Psoas muscle (tissue), 8 donors: Measurements from ENCODE around the gene SLC16A4. TPM values are rescaled to one million over a fixed set of nuclear protein-coding genes. Genes with fewer than 3 reads are reported as not detected.

Source experiments
- ATAC-seq, 4 donors: fragments of 200-7000 bp; cut with Tn5 transposase; one replicate each; pipeline ENCODE4 v1.9.1; 2020; ENCODE audit warnings: moderate library complexity in 3 of 4, mild to moderate bottlenecking in 2 of 4
- DNase-seq, 2 donors: peaks; one replicate each; pipeline ENCODE4 v3.0.0-alpha.2; 2020
- H3K27ac ChIP-seq: fragments of 200-600 bp; one replicate; pipeline ENCODE4 v1.8.0; 2022
- H3K27me3 ChIP-seq, 3 donors: fragments of 200-600 bp in 1 of 3; one replicate each; pipeline versions ENCODE4 v1.6.1 to v1.8.0; 2013 to 2022; ENCODE audit warnings: low read length in 2 of 3, mild to moderate bottlenecking in 2 of 3, moderate library complexity in 1 of 3; ENCODE audit not compliant: insufficient read depth in 3 of 3
- H3K36me3 ChIP-seq, 2 donors: fragments of 200-600 bp in 1 of 2; one replicate each; pipeline versions ENCODE4 v1.6.1 to v1.8.0; 2013 to 2022; ENCODE audit warnings: low read depth in 1 of 2, mild to moderate bottlenecking in 1 of 2, moderate library complexity in 1 of 2; ENCODE audit not compliant: insufficient read depth in 1 of 2
- H3K4me1 ChIP-seq: fragments of 200-600 bp; one replicate; pipeline ENCODE4 v1.8.0; 2022
- H3K4me3 ChIP-seq: fragments of 200-600 bp; one replicate; pipeline ENCODE4 v1.8.0; 2022; ENCODE audit warnings: mild to moderate bottlenecking
- H3K9me3 ChIP-seq: fragments of 200-600 bp; one replicate; pipeline ENCODE4 v1.8.0; 2022
- CTCF ChIP-seq: fragments of 200-600 bp; IDR thresholded peaks from one replicate; pipeline ENCODE4 v1.8.0; 2022; ENCODE audit warnings: antibody characterized with exemption
- WGBS, 3 donors: extraction: QIAGEN DNeasy Blood & Tissue Kit; methylation state at CpG; one replicate each; pipeline versions ENCODE4 v1.1.6 to v1.1.7; 2013; 5-methylcytosine and 5-hydroxymethylcytosine counted together
- intact Hi-C, 2 donors: fragments of 100-400 bp; cut with DNase I; formaldehyde crosslinking; loops; one replicate each; pipeline versions ENCODE4 v1.11.0 to v1.14.2; 2022
- polyA plus RNA-seq, 3 donors: library from polyadenylated mRNA; stranded (reverse); fragments of 200-250 nt; gene quantifications; one replicate each; pipeline ENCODE4 v1.2.3, GENCODE V29; 2013
- total RNA-seq, 4 donors: library from RNA; stranded (reverse); fragmentation: NEBNext Ultra II Directional in 2 of 4; extraction: Animal tissue kit (Norgen Biotek cat#: 25700) in 2 of 4; gene quantifications; one replicate each; pipeline versions ENCODE4 v1.2.1 to v1.2.4, GENCODE V29; 2021 to 2023
- donor health status: healthy with polysubstance abuse.
- donor health status: DM: no; HTN: no; CAD: no; lungs with moderate emphysema.
- donor health status: Bipolar disorder and iron deficiency.
- donor health status: healthy.
- donor health status: DM: yes; HTN: yes; CAD: no.
- donor health status: DM: no; HTN: no; CAD: no.
- donor health status: DM: no; HTN: no; CAD: no.
- donor health status: DM: yes; HTN: yes; CAD: no.

The SLC16A4 gene
- total and polyA plus RNA-seq, 7 donors: 0.79 to 4.3 (median 1.0) TPM

- intact Hi-C loops: no loop called here
- WGBS, 3 donors: 14 to 29% (median 18%) methylated on average over 1 of the region's 1 CpG
- ATAC-seq: peak; percentile 90 to 97 (median 96)
- no peaks in the 10 kb centered on the region for H3K9me3 ChIP-seq
- no peak overlapping the region for H3K4me3 ChIP-seq
- peaks cover 27% of the 10 kb centered on the region for H3K4me1 ChIP-seq
- H3K27me3 ChIP-seq: no peaks in the 10 kb centered on the region
- H3K36me3 ChIP-seq: peaks cover 5 to 50% of the 10 kb centered on the region in 2 donors
- DNase-seq: no peak
- no peak for TF ChIP-seq CTCF
- peak overlapping the region; percentile 28 for H3K27ac ChIP-seq
Measured at GRCh38 chr1:110370827-110371226, 20.0 kb downstream of the SLC16A4 start.

GRCh38 chr1:110364221-110364620, 26.6 kb downstream of the SLC16A4 start:
- 91 to 98% (median 96%) methylated on average over 3 of the region's 3 CpGs for WGBS, 3 donors
- peaks cover 2 to 43% of the 10 kb centered on the region in 2 donors for H3K36me3 ChIP-seq
- H3K9me3 ChIP-seq: no peaks in the 10 kb centered on the region
- ATAC-seq (no peak), DNase-seq (no peak)
- no peak for TF ChIP-seq CTCF
- peaks cover 8% of the 10 kb centered on the region for H3K4me1 ChIP-seq
- intact Hi-C loops: no loop called here
- no peak overlapping the region for H3K4me3 ChIP-seq
- H3K27ac ChIP-seq: no peak overlapping the region
- H3K27me3 ChIP-seq: no peaks in the 10 kb centered on the region

- TF ChIP-seq CTCF: no peak
- intact Hi-C loops: no loop called here
- no peak for DNase-seq
- no peak overlapping the region for H3K27ac ChIP-seq
- no peaks in the 10 kb centered on the region for H3K9me3 ChIP-seq
- H3K4me1 ChIP-seq: peaks cover 7% of the 10 kb centered on the region
- H3K36me3 ChIP-seq: peaks cover 2 to 48% of the 10 kb centered on the region in 2 donors
- ATAC-seq: no peak
- no peaks in the 10 kb centered on the region for H3K27me3 ChIP-seq
- 94 to 98% (median 98%) methylated on average over 1 of the region's 1 CpG for WGBS, 3 donors
- no peak overlapping the region for H3K4me3 ChIP-seq
Measured at GRCh38 chr1:110361856-110362255, 29.0 kb downstream of the SLC16A4 start.

GRCh38 chr1:110360431-110360830, 30.4 kb downstream of the SLC16A4 start:
- DNase-seq (no peak), ATAC-seq (no peak)
- intact Hi-C loops: no loop called here
- TF ChIP-seq CTCF: no peak
- Histone ChIP-seq H3K27me3 (no peaks in the 10 kb centered on the region), H3K4me3 (no peak overlapping the region), H3K27ac (no peak overlapping the region), H3K9me3 (no peaks in the 10 kb centered on the region), H3K4me1 (peaks cover 5% of the 10 kb centered on the region), H3K36me3 (peaks cover 2 to 45% of the 10 kb centered on the region in 2 donors)
- WGBS, 3 donors: 96 to 99% (median 98%) methylated on average over 2 of the region's 2 CpGs

GRCh38 chr1:110356379-110356778, 34.4 kb downstream of the SLC16A4 start:
- intact Hi-C loops: no loop called here
- ATAC-seq: no peak

More at GRCh38 chr1:110356379-110356778, 34.4 kb downstream of the SLC16A4 start:
- Histone ChIP-seq H3K27ac (no peak overlapping the region), H3K36me3 (peaks cover 2 to 19% of the 10 kb centered on the region in 2 donors), H3K4me3 (no peak overlapping the region), H3K9me3 (no peaks in the 10 kb centered on the region), H3K4me1 (peaks cover 10% of the 10 kb centered on the region), H3K27me3 (no peaks in the 10 kb centered on the region)
- no peak for DNase-seq
- 60 to 68% (median 61%) methylated on average over 2 of the region's 2 CpGs for WGBS, 3 donors
- TF ChIP-seq CTCF: no peak
